HCT116 (cell line): ENCODE measurements around the gene SMIM35. TPM values are rescaled to one million over a fixed set of nuclear protein-coding genes. Genes with fewer than 3 reads are reported as not detected.

Experiments used
- ATAC-seq: fragments of 200-7000 bp; cut with Tn5 transposase; 2 replicates; pipeline ENCODE4 v1.9.1; 2020; ENCODE audit warnings: mild to moderate bottlenecking, moderate library complexity
- BruUV-seq: library from RNA; stranded (reverse); fragments of 400-500 nt; replicated peaks from 2 replicates; lab custom pipeline; 2021; lab: Mats Ljungman, UMichigan
- CTCF ChIA-PET: fragments of 300-600 bp; sonication (Branson Sonifier 250); formaldehyde crosslinking; loops from one replicate; lab custom pipeline; 2021; ENCODE audit warnings: antibody characterized with exemption; lab: Charles Lee
- POLR2A ChIA-PET: fragments of 300-600, 350-600 bp; sonication (Branson Sonifier 250); formaldehyde crosslinking; loops from one replicate; lab custom pipeline; 2021; ENCODE audit warnings: antibody characterized with exemption; lab: Charles Lee
- RAD21 ChIA-PET, 2 experiments: fragments of 300-600 bp; sonication (Branson Sonifier 250); formaldehyde crosslinking; loops; one replicate each; lab custom pipeline; 2023; ENCODE audit warnings: low total read pairs in 2 of 2; ENCODE audit not compliant: uncharacterized antibody in 2 of 2, unreplicated experiment in 2 of 2, low non-redundant PET in 1 of 2; lab: Charles Lee
- DNase-seq: peaks from one replicate; pipeline ENCODE4 v3.0.0-alpha.2; 2010; ENCODE audit warnings: low read depth, low spot score
- H2AFZ ChIP-seq: fragments of 200-600 bp; shearing (Covaris generic), sonication (generic); 2 replicates; pipeline ENCODE4 v1.6.1; 2017; ENCODE audit warnings: low read depth, mixed run types, mixed read lengths, antibody characterized with exemption, low read length; ENCODE audit not compliant: poor library complexity, severe bottlenecking
- H3K27ac ChIP-seq: 2 replicates; pipeline ENCODE4 v1.5.1; 2012; ENCODE audit warnings: low read depth, low read length
- H3K27me3 ChIP-seq: fragments of 200-600 bp; sonication (generic); 2 replicates; pipeline ENCODE4 v1.6.1; 2016; ENCODE audit warnings: mixed run types, low read length, mixed read lengths; ENCODE audit not compliant: insufficient read depth
- H3K36me3 ChIP-seq, 2 experiments: fragments of 200-500 bp in 1 of 2; fragments of 200-600 bp in 1 of 2; sonication (Bioruptor generic) in 1 of 2; sonication (generic) in 1 of 2; 2 replicates each; pipeline versions ENCODE4 v1.5.1 to v1.6.1; 2014 to 2016; ENCODE audit warnings: low read length in 2 of 2, inconsistent platforms in 1 of 2, mixed read lengths in 1 of 2, mixed run types in 1 of 2; ENCODE audit not compliant: insufficient read depth in 2 of 2, control insufficient read depth in 1 of 2
- H3K4me1 ChIP-seq, 2 experiments: fragments of 200-600 bp in 1 of 2; sonication (generic) in 1 of 2; 2 replicates each; pipeline versions ENCODE4 v1.5.1 to v1.6.1; 2012 to 2017; ENCODE audit warnings: low read length in 2 of 2, inconsistent platforms in 1 of 2, mild to moderate bottlenecking in 1 of 2, mixed read lengths in 1 of 2, mixed run types in 1 of 2, moderate library complexity in 1 of 2; ENCODE audit not compliant: insufficient read depth in 2 of 2, control insufficient read depth in 1 of 2
- H3K4me2 ChIP-seq: fragments of 200-600 bp; sonication (generic); 2 replicates; pipeline ENCODE4 v1.6.1; 2017; ENCODE audit warnings: mixed run types, low read length, mixed read lengths
- H3K4me3 ChIP-seq, 2 experiments: fragments of 200-600 bp in 1 of 2; sonication (generic) in 1 of 2; replicated peaks in 1 of 2; 2 replicates each; pipeline ENCODE4 v1.5.1; 2011 to 2016; ENCODE audit warnings: low read length in 2 of 2, control low read depth in 1 of 2, low read depth in 1 of 2, mild to moderate bottlenecking in 1 of 2, mixed read lengths in 1 of 2, mixed run types in 1 of 2
- H3K79me2 ChIP-seq: fragments of 200-600 bp; sonication (generic); 2 replicates; pipeline ENCODE4 v1.6.1; 2017; ENCODE audit warnings: mild to moderate bottlenecking, mixed run types, low read length, moderate library complexity, mixed read lengths; ENCODE audit not compliant: insufficient read depth
- H3K9ac ChIP-seq: fragments of 200-600 bp; sonication (generic); 2 replicates; pipeline ENCODE4 v1.6.1; 2016; ENCODE audit warnings: low read length, mixed read lengths
- H3K9me2 ChIP-seq: fragments of 200-600 bp; sonication (generic), shearing (Covaris generic); 2 replicates; pipeline ENCODE4 v1.6.1; 2017; ENCODE audit warnings: mixed run types, mild to moderate bottlenecking, moderate library complexity; ENCODE audit not compliant: insufficient read depth
- H3K9me3 ChIP-seq, 2 experiments: fragments of 200-500 bp in 1 of 2; fragments of 200-600 bp in 1 of 2; sonication (Bioruptor generic) in 1 of 2; sonication (generic) in 1 of 2; 2 replicates each; pipeline ENCODE4 v1.6.1; 2014 to 2017; ENCODE audit warnings: low read length in 2 of 2, mixed read lengths in 2 of 2, inconsistent platforms in 1 of 2, low read depth in 1 of 2, mild to moderate bottlenecking in 1 of 2, mixed run types in 1 of 2, moderate library complexity in 1 of 2; ENCODE audit not compliant: control insufficient read depth in 1 of 2, insufficient read depth in 1 of 2
- H4K20me1 ChIP-seq: fragments of 200-600 bp; sonication (generic), shearing (Covaris generic); 2 replicates; pipeline ENCODE4 v1.6.1; 2017; ENCODE audit warnings: mixed run types, mild to moderate bottlenecking, moderate library complexity; ENCODE audit not compliant: insufficient read depth
- ATF3 ChIP-seq: IDR thresholded peaks from 2 replicates; pipeline ENCODE4 v1.6.1; 2012
- CBX3 ChIP-seq: IDR thresholded peaks from 2 replicates; pipeline ENCODE4 v1.6.1; 2012; ENCODE audit warnings: low read depth
- CEBPB ChIP-seq: IDR thresholded peaks from 2 replicates; pipeline ENCODE4 v1.6.1; 2012; ENCODE audit warnings: low read depth
- CTCF ChIP-seq, 3 experiments: fragments of 200-600 bp in 1 of 3; sonication (generic) in 1 of 3; IDR thresholded peaks in 2 of 3; conservative IDR thresholded peaks in 1 of 3; 2 replicates each; pipeline ENCODE4 v1.5.1; 2012 to 2017; ENCODE audit warnings: low read depth in 2 of 3, low read length in 2 of 3, antibody characterized with exemption in 1 of 3, borderline replicate concordance in 1 of 3, control low read depth in 1 of 3, mild to moderate bottlenecking in 1 of 3, mixed read lengths in 1 of 3, mixed run types in 1 of 3, moderate library complexity in 1 of 3; ENCODE audit not compliant: insufficient read depth in 1 of 3
- EGR1 ChIP-seq: IDR thresholded peaks from 2 replicates; pipeline ENCODE4 v1.6.1; 2012; ENCODE audit warnings: low read depth
- ELF1 ChIP-seq: IDR thresholded peaks from 2 replicates; pipeline ENCODE4 v1.6.1; 2012; ENCODE audit warnings: low read depth, borderline replicate concordance
- EZH2phosphoT487 ChIP-seq: fragments of 200-600 bp; IDR thresholded peaks from 2 replicates; pipeline ENCODE4 v1.6.1; 2018; ENCODE audit warnings: antibody characterized with exemption, borderline replicate concordance
- FOSL1 ChIP-seq: IDR thresholded peaks from 2 replicates; pipeline ENCODE4 v1.6.1; 2012; ENCODE audit warnings: low read depth
- JUND ChIP-seq: IDR thresholded peaks from 2 replicates; pipeline ENCODE4 v1.6.1; 2012
- POLR2A ChIP-seq: IDR thresholded peaks from 2 replicates; pipeline ENCODE4 v1.7.0; 2011; ENCODE audit warnings: borderline replicate concordance; ENCODE audit not compliant: insufficient read depth, insufficient read length; ENCODE audit errors: extremely low read depth
- POLR2AphosphoS5 ChIP-seq: IDR thresholded peaks from 2 replicates; pipeline ENCODE4 v1.6.1; 2011; ENCODE audit warnings: mild to moderate bottlenecking, low read depth, low read length, moderate library complexity
- SIN3A ChIP-seq: IDR thresholded peaks from 2 replicates; pipeline ENCODE4 v1.6.1; 2012; ENCODE audit warnings: low read depth
- SP1 ChIP-seq: IDR thresholded peaks from 2 replicates; pipeline ENCODE4 v1.6.1; 2012; ENCODE audit warnings: low read depth
- TCF7L2 ChIP-seq: IDR thresholded peaks from 2 replicates; pipeline ENCODE4 v1.7.0; 2011; ENCODE audit warnings: borderline replicate concordance, inconsistent platforms; ENCODE audit not compliant: insufficient read depth, insufficient read length; ENCODE audit errors: extremely low read depth
- YY1 ChIP-seq: IDR thresholded peaks from 2 replicates; pipeline ENCODE4 v1.6.1; 2011; ENCODE audit warnings: low read length, low read depth, moderate library complexity, mild to moderate bottlenecking; ENCODE audit not compliant: insufficient replicate concordance; ENCODE audit errors: extremely low read depth
- ZFX ChIP-seq: fragments of 450-650 bp; IDR thresholded peaks from 2 replicates; pipeline ENCODE4 v1.6.1; 2017
- ZNF274 ChIP-seq: fragments of 200-500 bp; sonication (Bioruptor generic); IDR thresholded peaks from 2 replicates; pipeline ENCODE4 v1.6.1; 2014; ENCODE audit warnings: mild to moderate bottlenecking, low read depth, low read length, inconsistent platforms
- intact Hi-C: fragments of 100-400 bp; cut with micrococcal nuclease; formaldehyde crosslinking; loops from 2 replicates; pipeline ENCODE4 v1.10.0; 2022
- total RNA-seq: library from RNA; stranded (reverse); gene quantifications from one replicate; pipeline ENCODE4 v1.2.1, GENCODE V29; 2021; ENCODE audit not compliant: unreplicated experiment

SMIM35 gene
- total RNA-seq, 1 experiment from 2014 or later = not detected

GRCh38 chr11:117995472-117995871 is 91.3 kb downstream of the SMIM35 start:
- DNase-seq (no peak), ATAC-seq (no peak)
- TF ChIP-seq ELF1 = no peak
- TF ChIP-seq ZFX = no peak
- no peak for TF ChIP-seq EZH2phosphoT487
- no peak for TF ChIP-seq ZNF274
- no peaks in the 10 kb centered on the region for H3K27me3 ChIP-seq
- no peak overlapping the region for H3K27ac ChIP-seq
- H3K4me2 ChIP-seq = no peak overlapping the region
- H3K9me2 ChIP-seq = no peaks in the 10 kb centered on the region
- ChIA-PET POLR2A (no interaction called here), CTCF (no interaction called here), RAD21 (no interaction called here)
- H3K79me2 ChIP-seq = no peaks in the 10 kb centered on the region
- no peaks in the 10 kb centered on the region for H3K36me3 ChIP-seq
- H3K9me3 ChIP-seq = no peaks in the 10 kb centered on the region
- H4K20me1 ChIP-seq = no peaks in the 10 kb centered on the region
- H3K4me1 ChIP-seq = no peaks in the 10 kb centered on the region
- no peak overlapping the region for H3K4me3 ChIP-seq
- H2AFZ ChIP-seq = no peak overlapping the region
- BruUV-seq = no TSS peak
- intact Hi-C loops = no loop called here
- H3K9ac ChIP-seq = no peak overlapping the region

- CTCF ChIA-PET = no interaction called here
- Histone ChIP-seq H3K9me3 (no peaks in the 10 kb centered on the region), H3K4me2 (no peak overlapping the region), H3K27me3 (no peaks in the 10 kb centered on the region), H3K4me3 (no peak overlapping the region), H3K79me2 (no peaks in the 10 kb centered on the region), H3K4me1 (no peaks in the 10 kb centered on the region), H3K9me2 (no peaks in the 10 kb centered on the region)
- ATAC-seq (no peak), DNase-seq (no peak)
- RAD21 ChIA-PET = no interaction called here
- no TSS peak for BruUV-seq
- POLR2A ChIA-PET = no interaction called here
- TF ChIP-seq EZH2phosphoT487 (no peak), SP1 (no peak), ZFX (no peak), ZNF274 (no peak), CTCF (IDR thresholded peaks at IDR 0.05 in 2 of 3, conservative IDR thresholded peaks at IDR 0.05 in 1 of 3; ENCODE audit: borderline replicate concordance in 1 of 3, insufficient read depth in 1 of 3, low read depth in 2 of 3, low read length in 2 of 3) (no peak), JUND (no peak), POLR2AphosphoS5 (no peak), ELF1 (no peak), TCF7L2 (no peak), CEBPB (no peak), FOSL1 (no peak), YY1 (no peak), SIN3A (no peak), ATF3 (no peak), POLR2A (no peak), CBX3 (no peak), EGR1 (no peak)
- TF ChIP-seq, all 23 proteins: peak for 0
- intact Hi-C loops = no loop called here
- Histone ChIP-seq H3K9ac (no peak overlapping the region), H4K20me1 (no peaks in the 10 kb centered on the region), H3K27ac (no peak overlapping the region), H2AFZ (no peak overlapping the region), H3K36me3 (no peaks in the 10 kb centered on the region)
Observed at GRCh38 chr11:117993988-117994745, 92.6 kb downstream of the SMIM35 start.
